Panc1 (cell line): ENCODE measurements around the gene CCDC89. TPM values are rescaled to one million over a fixed set of nuclear protein-coding genes. Genes with fewer than 3 reads are reported as not detected.

ENCODE experiments used
- ATAC-seq: fragments of 200-7000 bp; cut with Tn5 transposase; 2 replicates; pipeline ENCODE4 v1.9.1; 2020; ENCODE audit warnings: mild to moderate bottlenecking, moderate library complexity
- BruUV-seq: library from RNA; stranded (reverse); fragments of 400-500 nt; replicated peaks from 2 replicates; lab custom pipeline; 2021; lab: Mats Ljungman, UMichigan
- CTCF ChIA-PET: fragments of 300-600 bp; sonication (Branson Sonifier 250); formaldehyde crosslinking; loops from one replicate; lab custom pipeline; 2022; ENCODE audit warnings: antibody characterized with exemption; lab: Charles Lee
- POLR2A ChIA-PET: fragments of 300-600 bp; sonication (Branson Sonifier 250); formaldehyde crosslinking; loops from one replicate; lab custom pipeline; 2022; ENCODE audit warnings: antibody characterized with exemption; lab: Charles Lee
- DNase-seq: peaks from one replicate; pipeline ENCODE4 v3.0.0-alpha.2; 2010; ENCODE audit warnings: low read depth, low spot score
- H3K27ac ChIP-seq: 2 replicates; pipeline ENCODE4 v1.5.1; 2011; ENCODE audit warnings: mild to moderate bottlenecking, low read length, inconsistent platforms
- H3K27me3 ChIP-seq: fragments of 200-500 bp; sonication (Bioruptor generic); 2 replicates; pipeline ENCODE4 v1.6.0; 2014; ENCODE audit warnings: low read length, inconsistent platforms; ENCODE audit not compliant: control insufficient read depth, insufficient read depth
- H3K36me3 ChIP-seq: fragments of 200-500 bp; sonication (Bioruptor generic); 2 replicates; pipeline ENCODE4 v1.5.1; 2014; ENCODE audit warnings: inconsistent platforms, mild to moderate bottlenecking, low read length, moderate library complexity; ENCODE audit not compliant: control insufficient read depth, insufficient read depth
- H3K4me1 ChIP-seq: 2 replicates; pipeline ENCODE4 v1.5.1; 2011; ENCODE audit warnings: inconsistent platforms, mild to moderate bottlenecking, low read length, moderate library complexity; ENCODE audit not compliant: control insufficient read depth, insufficient read depth
- H3K4me3 ChIP-seq, 2 experiments: 2 replicates each; pipeline ENCODE4 v1.5.1; 2011 to 2012; ENCODE audit warnings: low read depth in 2 of 2, low read length in 2 of 2, mild to moderate bottlenecking in 2 of 2, inconsistent platforms in 1 of 2, moderate library complexity in 1 of 2
- H3K9me3 ChIP-seq: fragments of 200-500 bp; sonication (Bioruptor generic); 2 replicates; pipeline ENCODE4 v1.5.1; 2014; ENCODE audit warnings: low read depth, mild to moderate bottlenecking, inconsistent platforms, low read length, moderate library complexity; ENCODE audit not compliant: control insufficient read depth, insufficient read depth
- POLR2AphosphoS5 ChIP-seq: IDR thresholded peaks from 2 replicates; pipeline ENCODE4 v1.6.1; 2012; ENCODE audit warnings: mild to moderate bottlenecking, low read depth, low read length, moderate library complexity
- REST ChIP-seq, 2 experiments: IDR thresholded peaks; 2 replicates each; pipeline ENCODE4 v1.6.1; 2011 to 2012; ENCODE audit warnings: low read depth in 2 of 2, control low read depth in 1 of 2, low read length in 1 of 2, mild to moderate bottlenecking in 1 of 2, moderate library complexity in 1 of 2; ENCODE audit not compliant: insufficient read depth in 1 of 2
- SIN3A ChIP-seq: IDR thresholded peaks from 2 replicates; pipeline ENCODE4 v1.6.1; 2012; ENCODE audit warnings: low read depth, mild to moderate bottlenecking, low read length, moderate library complexity, borderline replicate concordance; ENCODE audit not compliant: insufficient read depth
- TCF7L2 ChIP-seq: IDR thresholded peaks from 2 replicates; pipeline ENCODE4 v1.6.1; 2011; ENCODE audit warnings: mild to moderate bottlenecking, low read depth, low read length, inconsistent platforms
- in situ Hi-C: cut with HindIII; loops from 2 replicates; pipeline ENCODE4 v1.10.0; 2016; ENCODE audit warnings: low sequenced_read_pairs, low pct_unique_long_range_greater_than_20kb
- intact Hi-C: fragments of 100-400 bp; cut with micrococcal nuclease; formaldehyde crosslinking; loops from one replicate; pipeline ENCODE4 v1.10.0; 2022; ENCODE audit not compliant: unreplicated experiment
- total RNA-seq: library from RNA; stranded (reverse); gene quantifications from one replicate; pipeline ENCODE4 v1.2.1, GENCODE V29; 2021; ENCODE audit not compliant: unreplicated experiment
- TF ChIP-seq, protein P1 (sequence below): fragments of 450-650 bp; IDR thresholded peaks from 2 replicates; pipeline ENCODE4 v1.5.1; 2017; ENCODE audit warnings: mild to moderate bottlenecking

CCDC89 gene
- total RNA-seq, 1 experiment from 2014 or later, result 1.7 TPM

GRCh38 chr11:85709941-85710702 is 24.1 kb upstream of the CCDC89 start:
- POLR2A ChIA-PET, result no interaction called here
- Histone ChIP-seq H3K27ac (peak overlapping the region; percentile 49), H3K9me3 (no peaks in the 10 kb centered on the region), H3K4me1 (peaks cover 18% of the 10 kb centered on the region), H3K4me3 (no peak overlapping the region), H3K36me3 (0 out of 2 replicates have a peak, but pooled peaks cover 4% of the 10 kb centered on the region), H3K27me3 (no peaks in the 10 kb centered on the region)
- DNase-seq, result no peak
- ATAC-seq, result no peak
- CTCF ChIA-PET, result no interaction called here
- no peak for TF ChIP-seq REST (IDR thresholded peaks at IDR 0.05; ENCODE audit: insufficient read depth in 1 of 2, low read depth in 2 of 2, low read length in 1 of 2)
- TF ChIP-seq POLR2AphosphoS5, result no peak
- TF ChIP-seq TCF7L2, result no peak
- TF ChIP-seq SIN3A, result no peak
- TF ChIP-seq, protein P1, sequence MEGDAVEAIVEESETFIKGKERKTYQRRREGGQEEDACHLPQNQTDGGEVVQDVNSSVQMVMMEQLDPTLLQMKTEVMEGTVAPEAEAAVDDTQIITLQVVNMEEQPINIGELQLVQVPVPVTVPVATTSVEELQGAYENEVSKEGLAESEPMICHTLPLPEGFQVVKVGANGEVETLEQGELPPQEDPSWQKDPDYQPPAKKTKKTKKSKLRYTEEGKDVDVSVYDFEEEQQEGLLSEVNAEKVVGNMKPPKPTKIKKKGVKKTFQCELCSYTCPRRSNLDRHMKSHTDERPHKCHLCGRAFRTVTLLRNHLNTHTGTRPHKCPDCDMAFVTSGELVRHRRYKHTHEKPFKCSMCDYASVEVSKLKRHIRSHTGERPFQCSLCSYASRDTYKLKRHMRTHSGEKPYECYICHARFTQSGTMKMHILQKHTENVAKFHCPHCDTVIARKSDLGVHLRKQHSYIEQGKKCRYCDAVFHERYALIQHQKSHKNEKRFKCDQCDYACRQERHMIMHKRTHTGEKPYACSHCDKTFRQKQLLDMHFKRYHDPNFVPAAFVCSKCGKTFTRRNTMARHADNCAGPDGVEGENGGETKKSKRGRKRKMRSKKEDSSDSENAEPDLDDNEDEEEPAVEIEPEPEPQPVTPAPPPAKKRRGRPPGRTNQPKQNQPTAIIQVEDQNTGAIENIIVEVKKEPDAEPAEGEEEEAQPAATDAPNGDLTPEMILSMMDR, result no peak
- intact Hi-C loops (no loop called here), in situ Hi-C loops (no loop called here)
- no TSS peak for BruUV-seq

DNA sequence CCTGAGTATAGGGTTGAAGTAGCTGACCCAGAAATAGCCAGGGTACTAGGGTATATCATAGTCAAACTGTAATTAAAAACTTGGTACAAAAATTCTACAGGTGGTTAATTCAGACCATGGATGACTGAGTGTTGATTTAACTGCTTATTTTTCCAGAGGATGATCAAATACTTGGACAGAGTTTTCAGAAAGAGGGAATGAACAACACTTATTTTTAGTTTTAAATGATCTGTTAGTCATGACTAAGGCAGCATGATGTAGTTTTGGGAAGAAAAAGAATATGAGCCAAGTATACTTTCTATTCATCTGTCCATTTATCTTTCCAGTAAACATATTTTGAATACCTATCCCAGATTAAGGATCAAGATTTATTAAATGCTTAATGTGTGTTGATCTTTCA is 19.8 kb upstream of the CCDC89 start:
- H3K27me3 ChIP-seq, result no peaks in the 10 kb centered on the region
- H3K27ac ChIP-seq, result no peak overlapping the region
- TF ChIP-seq, protein P1, result no peak
- no peak for TF ChIP-seq POLR2AphosphoS5
- no peak for TF ChIP-seq REST (IDR thresholded peaks at IDR 0.05; ENCODE audit: insufficient read depth in 1 of 2, low read depth in 2 of 2, low read length in 1 of 2)
- TF ChIP-seq TCF7L2, result no peak
- no peak for TF ChIP-seq SIN3A
- H3K9me3 ChIP-seq, result no peaks in the 10 kb centered on the region
- intact Hi-C loops, result no loop called here
- no peak for DNase-seq
- H3K36me3 ChIP-seq, result peaks cover 6% of the 10 kb centered on the region; the same call in 1 of the 2 replicates
- ChIA-PET POLR2A (interaction anchor here (0.5 kb wide), 1 partner anchor 156 kb away, joined by 8 read pairs; no protein-coding TSS in a partner anchor), CTCF (no interaction called here)
- BruUV-seq, result TSS peak; percentile 5
- H3K4me1 ChIP-seq, result peaks cover 12% of the 10 kb centered on the region; the same call in 1 of the 2 replicates
- in situ Hi-C loops, result no loop called here
- H3K4me3 ChIP-seq, result no peak overlapping the region
- ATAC-seq, result 0 out of 2 replicates have a peak, but pooled peaks have one; percentile 37
